Measurements from ENCODE around the gene THBS3. TPM values are rescaled to one million over a fixed set of nuclear protein-coding genes. Genes with fewer than 3 reads are reported as not detected.

The THBS3 gene
- total RNA-seq, 1 donor from 2014 or later = 8.3 TPM

Small RNA genes within 50 kb of the gene (small RNA-seq; reads per million reads assigned to genes)
- gene HMGN2P18 = not detected

Other genes with a start within 250 kb of the THBS3 start
- 11.2 TPM for gene PYGO2, start 246.1 kb downstream of the THBS3 start, total RNA-seq
- gene SHC1, start 237.2 kb downstream of the THBS3 start, total RNA-seq = 10.0 TPM
- 12.2 TPM for gene CKS1B, start 233.2 kb downstream of the THBS3 start, total RNA-seq
- gene FLAD1, start 224.6 kb downstream of the THBS3 start, total RNA-seq = 17.2 TPM
- gene LENEP, start 214.3 kb downstream of the THBS3 start, total RNA-seq = 2.7 TPM
- 1.7 TPM for gene ZBTB7B, start 205.1 kb downstream of the THBS3 start, total RNA-seq
- 0.16 TPM for gene DCST2, start 174.1 kb downstream of the THBS3 start, total RNA-seq
- not detected for gene DCST1, start 174.1 kb downstream of the THBS3 start, total RNA-seq
- 13.3 TPM for gene ADAM15, start 156.6 kb downstream of the THBS3 start, total RNA-seq
- gene EFNA4, start 144.2 kb downstream of the THBS3 start, total RNA-seq = 0.62 TPM
- 7.6 TPM for gene EFNA3, start 129.1 kb downstream of the THBS3 start, total RNA-seq
- 2.7 TPM for gene EFNA1, start 80.0 kb downstream of the THBS3 start, total RNA-seq
- 6.2 TPM for gene SLC50A1, start 72.0 kb downstream of the THBS3 start, total RNA-seq
- gene DPM3, start 67.4 kb downstream of the THBS3 start, total RNA-seq = 12.0 TPM
- 59.0 TPM for gene KRTCAP2, start 34.6 kb downstream of the THBS3 start, total RNA-seq
- 21.1 TPM for gene TRIM46, start 34.0 kb downstream of the THBS3 start, total RNA-seq
- 15.3 TPM for gene MTX1, start 798 bp upstream of the THBS3 start, total RNA-seq
- gene ENTREP3, start 47.6 kb upstream of the THBS3 start, total RNA-seq = 3.7 TPM
- 19.5 TPM for gene SCAMP3, start 54.5 kb upstream of the THBS3 start, total RNA-seq
- gene CLK2, start 65.6 kb upstream of the THBS3 start, total RNA-seq = 26.5 TPM
- 15.6 TPM for gene HCN3, start 69.6 kb upstream of the THBS3 start, total RNA-seq
- not detected for gene PKLR, start 93.5 kb upstream of the THBS3 start, total RNA-seq
- gene FDPS, start 101.0 kb upstream of the THBS3 start, total RNA-seq = 90.9 TPM
- 46.6 TPM for gene RUSC1, start 113.0 kb upstream of the THBS3 start, total RNA-seq

Data from occipital lobe (tissue), 2 donors.